GF-D8 (cell line): ENCODE measurements around the gene PIKFYVE.
A peak's percentile ranks its signal among the peaks of the same experiment; 100 is the strongest.
"Not testable (repeated sequence)": the region's sequence is repeated elsewhere in the genome, so short reads cannot be mapped to it uniquely, and the experiment has no call there.

Experiments
- DNase-seq: peaks from one replicate; lab custom pipeline; 2025; lab: John Stamatoyannopoulos, UW

The PIKFYVE gene

DNA sequence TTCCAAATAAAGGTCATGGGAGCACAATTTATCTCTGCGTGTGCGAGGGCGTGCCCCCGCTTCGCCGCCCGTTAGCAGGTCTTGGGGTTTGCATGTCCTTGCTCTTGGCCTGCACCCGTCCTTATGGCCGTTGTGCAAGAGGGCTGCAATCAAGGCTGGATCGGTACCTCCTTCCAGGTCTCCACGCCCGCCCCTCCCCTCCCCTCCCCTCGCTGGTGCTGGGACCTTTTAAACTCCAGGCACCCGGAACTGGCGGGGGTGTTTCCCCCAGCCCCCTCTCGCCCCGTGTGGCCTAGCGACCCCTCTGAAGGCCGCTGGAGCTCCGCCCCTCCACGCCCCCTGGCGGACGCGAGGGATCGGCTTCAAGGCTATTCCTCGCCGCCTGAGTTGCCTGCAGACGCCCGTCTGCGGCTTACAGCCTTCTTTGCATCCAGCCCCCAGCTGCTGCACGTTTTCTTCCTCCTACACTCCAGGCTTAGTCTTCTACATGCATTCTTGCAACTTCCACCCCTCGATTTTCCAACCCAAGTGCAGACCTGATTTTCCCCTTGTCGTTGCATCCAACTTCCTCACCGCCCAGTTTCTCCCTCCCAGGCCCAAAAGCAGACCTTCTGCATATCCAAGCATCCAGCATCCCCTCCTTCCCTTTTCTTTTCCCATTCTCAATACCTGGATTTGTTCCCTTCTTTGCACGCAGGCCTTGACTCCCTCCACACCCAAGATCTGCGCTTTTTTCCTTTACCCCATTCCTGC lies 11.8 kb upstream of the PIKFYVE start:
- DNase-seq, result peak; percentile 60

DNA sequence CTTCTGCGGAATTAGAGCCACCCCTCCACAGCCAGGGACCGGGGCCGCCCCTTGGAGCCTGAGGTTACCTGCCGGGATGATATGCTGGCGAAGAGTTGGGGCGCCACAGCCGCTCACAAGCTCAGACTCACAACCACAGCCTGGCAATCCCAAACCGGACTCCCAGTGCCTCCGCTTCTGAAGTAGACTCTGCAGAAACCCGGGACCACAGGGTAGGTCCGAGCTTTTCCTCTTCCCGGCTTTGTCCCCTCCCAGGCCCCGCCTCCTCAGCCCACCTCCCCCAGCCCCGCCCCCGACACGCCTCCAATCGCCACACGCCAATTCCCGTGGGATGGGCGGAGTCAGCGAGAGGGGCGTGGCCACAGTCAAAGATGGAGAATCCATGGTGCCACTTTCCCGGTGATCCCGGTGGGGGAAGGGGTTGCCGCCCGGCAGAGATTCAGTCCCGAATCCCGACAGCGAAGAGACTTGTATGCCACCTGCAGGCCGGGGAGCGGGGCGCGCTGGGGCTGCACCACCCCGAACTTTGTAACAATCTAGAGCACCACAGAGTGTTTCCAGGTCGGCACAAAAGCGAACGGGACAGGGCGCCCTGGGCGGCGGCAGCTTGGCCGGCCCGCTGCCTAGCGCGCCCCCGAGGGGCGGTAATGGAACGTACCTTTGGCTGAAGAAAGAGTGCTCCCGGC lies 11.0 kb upstream of the PIKFYVE start, which contains the start of gene IDH1:
Gene IDH1 (minus strand): TSS at position 201 of the 686 bp plus-strand sequence. CDS start 3,520 bp downstream, outside the sequence.
- DNase-seq, result peak; percentile 72

DNA sequence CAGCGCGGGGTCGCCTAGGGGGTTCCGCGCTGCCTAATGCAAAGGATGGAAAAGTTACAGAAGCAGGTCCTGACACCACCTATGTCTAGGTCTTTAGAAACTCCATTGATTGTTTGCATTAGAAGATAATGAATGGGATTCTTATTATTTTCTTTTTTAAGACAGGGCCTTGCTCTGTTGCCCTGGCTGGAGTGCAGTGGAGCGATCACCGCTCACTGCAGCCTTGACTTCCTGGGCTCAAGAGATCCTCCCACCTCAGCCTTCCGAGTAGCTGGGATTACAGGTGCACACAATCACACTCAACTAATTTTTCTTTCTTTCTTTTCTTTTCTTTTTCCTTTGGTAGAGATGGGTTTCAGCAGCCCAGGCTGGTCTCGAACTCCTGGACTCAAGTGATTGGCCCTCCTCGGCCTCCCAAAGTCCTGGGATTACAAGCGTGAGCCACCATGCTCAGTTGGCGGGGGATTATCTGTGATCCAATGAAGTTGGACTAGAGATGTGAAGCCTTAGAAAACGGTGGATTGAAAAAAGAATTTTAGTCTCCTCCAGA lies 10.4 kb upstream of the PIKFYVE start:
- no peak for DNase-seq

DNA sequence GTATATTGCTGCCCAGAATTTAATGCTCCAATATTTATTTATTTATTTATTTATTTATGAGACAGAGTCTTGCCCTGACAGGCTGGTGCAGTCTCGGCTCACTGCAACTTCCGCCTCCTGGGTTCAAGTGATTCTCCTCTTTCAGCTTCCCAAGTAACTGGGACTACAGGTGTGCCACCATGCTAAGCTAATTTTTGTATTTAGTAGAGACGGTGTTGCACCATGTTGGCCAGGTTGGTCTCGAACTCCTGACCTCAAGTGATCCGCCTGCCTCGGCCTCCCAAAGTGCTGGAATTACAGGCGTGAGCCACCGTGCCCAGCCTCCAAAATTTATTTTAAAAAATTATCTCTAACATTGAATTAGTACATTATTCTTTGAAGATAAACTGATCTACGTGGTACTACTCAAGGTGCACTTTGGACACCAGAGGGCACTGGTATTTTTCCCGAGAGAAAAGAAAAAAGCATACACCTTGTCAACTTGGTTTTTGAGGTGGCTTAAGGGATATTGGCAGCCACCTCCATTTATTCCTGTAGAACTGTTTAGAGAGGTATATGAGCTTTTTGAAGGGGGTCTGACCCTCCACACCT lies 9.8 kb upstream of the PIKFYVE start:
- DNase-seq, result no peak

- not testable (repeated sequence) for DNase-seq
Observed at GRCh38 chr2:208256849-208257813, 8.9 kb upstream of the PIKFYVE start.

DNA sequence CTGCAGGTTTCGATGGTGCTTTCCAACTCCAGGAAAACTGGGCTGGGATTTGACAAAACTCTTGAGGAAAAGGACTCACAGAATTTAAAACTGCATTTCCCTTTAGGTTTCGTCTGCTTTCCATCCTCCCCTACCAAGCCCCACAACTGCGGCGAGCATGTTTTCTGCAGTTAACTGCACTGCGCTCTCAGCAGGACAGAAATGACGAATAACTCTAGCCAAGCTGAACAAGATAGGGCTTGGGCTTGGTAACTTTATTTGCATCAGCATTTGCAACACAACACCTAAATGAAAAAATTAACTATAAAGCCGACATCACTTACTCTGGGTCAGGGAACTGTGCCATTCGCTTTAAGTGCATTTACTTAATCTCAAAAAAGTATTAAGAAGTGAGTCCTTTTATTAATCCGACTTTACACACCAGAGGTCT lies 669 bp upstream of the PIKFYVE start:
- peak; percentile 24 for DNase-seq

GRCh38 chr2:208266553-208266893 lies 468 bp downstream of the PIKFYVE start:
- DNase-seq, result no peak

- no peak for DNase-seq
Observed at GRCh38 chr2:208266936-208267335, 881 bp downstream of the PIKFYVE start.

GRCh38 chr2:208267526-208267925 lies 1.5 kb downstream of the PIKFYVE start:
- not testable (repeated sequence) for DNase-seq

GRCh38 chr2:208268156-208268952 lies 2.3 kb downstream of the PIKFYVE start:
- peak; percentile 40 for DNase-seq

GRCh38 chr2:208269091-208269490 lies 3.0 kb downstream of the PIKFYVE start:
- DNase-seq, result no peak

DNA sequence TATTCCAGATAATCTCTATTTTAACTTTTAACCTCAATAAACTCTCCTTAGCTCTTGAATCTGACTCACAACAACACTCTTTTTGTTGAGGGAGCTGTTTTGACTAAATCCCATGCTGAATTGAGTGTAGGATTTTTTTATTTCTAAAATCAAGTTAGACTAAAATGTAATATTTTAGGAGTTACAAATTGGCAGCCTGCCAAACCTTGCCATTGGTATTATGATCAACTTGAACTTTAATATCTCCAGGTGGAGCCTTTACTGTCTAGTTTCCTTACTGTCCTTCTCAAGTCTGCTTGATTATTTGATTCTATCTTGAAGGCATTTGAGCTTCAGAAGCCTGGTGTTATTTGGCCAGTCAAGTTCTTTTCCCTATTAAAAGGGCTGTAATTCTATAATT lies 8.7 kb downstream of the PIKFYVE start:
- DNase-seq, result no peak

GRCh38 chr2:208278549-208278948 lies 12.5 kb downstream of the PIKFYVE start:
- DNase-seq, result no peak

DNA sequence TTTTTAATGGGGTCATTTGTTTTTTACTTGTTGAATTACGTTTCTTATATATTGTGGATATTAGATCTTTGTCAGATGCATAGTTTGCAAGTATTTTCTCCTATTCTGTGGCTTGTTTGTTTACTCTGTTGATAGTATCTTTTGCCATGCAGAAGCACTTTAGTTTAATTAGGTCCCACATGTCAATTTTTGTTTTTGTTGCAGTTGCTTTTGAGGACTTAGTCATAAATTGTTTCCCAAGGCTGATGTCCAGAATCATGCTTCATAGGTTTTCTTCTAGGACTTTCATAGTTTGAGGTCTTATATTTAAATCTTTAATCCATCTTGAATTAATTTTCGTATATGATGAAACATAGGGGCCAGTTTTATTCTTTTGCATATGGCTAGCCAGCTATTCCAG lies 13.2 kb downstream of the PIKFYVE start:
- DNase-seq, result no peak

- no peak for DNase-seq
Observed at GRCh38 chr2:208280234-208280633, 14.2 kb downstream of the PIKFYVE start.

DNA sequence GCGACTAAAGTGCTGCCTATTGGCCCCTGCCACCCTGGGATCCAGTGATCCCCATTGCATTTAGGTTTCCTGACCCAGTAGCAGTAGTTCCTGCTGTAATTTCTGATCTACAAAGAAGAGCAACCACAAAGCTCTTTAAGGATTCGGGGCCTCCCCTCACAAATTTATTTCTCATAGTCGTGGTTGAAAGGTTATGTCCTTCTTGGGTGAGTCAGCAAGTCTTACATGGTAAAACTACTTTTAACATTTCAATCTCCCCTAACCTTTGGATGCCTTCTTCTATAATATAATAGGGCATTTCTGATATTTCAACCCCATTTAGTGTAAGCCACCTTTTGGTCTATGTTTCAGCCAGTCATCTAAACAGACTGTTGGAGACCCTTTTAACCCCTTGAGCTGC lies 14.9 kb downstream of the PIKFYVE start:
- no peak for DNase-seq

- peak; percentile 30 for DNase-seq
Observed at GRCh38 chr2:208285853-208286252, 19.8 kb downstream of the PIKFYVE start.

GRCh38 chr2:208294482-208295024 lies 28.5 kb downstream of the PIKFYVE start:
- no peak for DNase-seq

- no peak for DNase-seq
Observed at GRCh38 chr2:208295834-208296233, 29.8 kb downstream of the PIKFYVE start.

GRCh38 chr2:208296610-208297009 lies 30.6 kb downstream of the PIKFYVE start:
- no peak for DNase-seq
